ENCODE data around the gene ABCB7.
A peak's percentile ranks its signal among the peaks of the same experiment; 100 is the strongest.
"Not testable (repeated sequence)": the region's sequence is repeated elsewhere in the genome, so short reads cannot be mapped to it uniquely, and the experiment has no call there.

ABCB7 gene

GRCh38 chrX:75155827-75156525, at the start of gene ABCB7:
TSS of gene ABCB7 (minus strand) at chrX:75156283. CDS start at chrX:75156272, 11 bp downstream.
- peak; percentile 62 for DNase-seq

GRCh38 chrX:75188415-75189206, 32.5 kb upstream of the ABCB7 start:
- DNase-seq: not testable (repeated sequence)

GRCh38 chrX:75181721-75182120, 25.6 kb upstream of the ABCB7 start:
- no peak for DNase-seq

- not testable (repeated sequence) for DNase-seq
These were observed 23.6 kb upstream of the ABCB7 start for GRCh38 chrX:75179536-75180293.

GRCh38 chrX:75172257-75172890, 16.3 kb upstream of the ABCB7 start:
- not testable (repeated sequence) for DNase-seq

GRCh38 chrX:75158054-75158453, 2.0 kb upstream of the ABCB7 start:
- no peak for DNase-seq

- DNase-seq: no peak
These were observed 455 bp upstream of the ABCB7 start for GRCh38 chrX:75156531-75156945.

GRCh38 chrX:75155447-75155826, 646 bp downstream of the ABCB7 start:
- DNase-seq: no peak

- DNase-seq: no peak
These were observed 1.2 kb downstream of the ABCB7 start for GRCh38 chrX:75154871-75155270.

GRCh38 chrX:75151827-75152592, 4.1 kb downstream of the ABCB7 start:
- DNase-seq: no peak

GRCh38 chrX:75149654-75150053, 6.4 kb downstream of the ABCB7 start:
- no peak for DNase-seq

GRCh38 chrX:75132672-75133071, 23.4 kb downstream of the ABCB7 start:
- DNase-seq: no peak

- no peak for DNase-seq
These were observed 24.0 kb downstream of the ABCB7 start for GRCh38 chrX:75131973-75132627.

GRCh38 chrX:75129069-75129468, 27.0 kb downstream of the ABCB7 start:
- not testable (repeated sequence) for DNase-seq

- DNase-seq: no peak
These were observed 37.8 kb downstream of the ABCB7 start for GRCh38 chrX:75118296-75118695.

- DNase-seq: no peak
These were observed 40.2 kb downstream of the ABCB7 start for GRCh38 chrX:75115707-75116413.

- no peak for DNase-seq
These were observed 41.4 kb downstream of the ABCB7 start for GRCh38 chrX:75114638-75115037.

- DNase-seq: no peak
These were observed 42.4 kb downstream of the ABCB7 start for GRCh38 chrX:75113664-75114063.

GRCh38 chrX:75107863-75108509, 48.1 kb downstream of the ABCB7 start:
- DNase-seq: no peak

- DNase-seq: no peak
These were observed 49.3 kb downstream of the ABCB7 start for GRCh38 chrX:75106772-75107171.

All from NCI-H2029 (cell line).